Iris pigment epithelial cell (primary cell): ENCODE results near the gene SERPINB11.
"Not testable (repeated sequence)": the region's sequence is repeated elsewhere in the genome, so short reads cannot be mapped to it uniquely, and the experiment has no call there.

Source experiments
- DNase-seq: peaks from one replicate; pipeline ENCODE4 v3.0.0-alpha.2; 2011; ENCODE audit warnings: low read depth

Gene SERPINB11, protein sequence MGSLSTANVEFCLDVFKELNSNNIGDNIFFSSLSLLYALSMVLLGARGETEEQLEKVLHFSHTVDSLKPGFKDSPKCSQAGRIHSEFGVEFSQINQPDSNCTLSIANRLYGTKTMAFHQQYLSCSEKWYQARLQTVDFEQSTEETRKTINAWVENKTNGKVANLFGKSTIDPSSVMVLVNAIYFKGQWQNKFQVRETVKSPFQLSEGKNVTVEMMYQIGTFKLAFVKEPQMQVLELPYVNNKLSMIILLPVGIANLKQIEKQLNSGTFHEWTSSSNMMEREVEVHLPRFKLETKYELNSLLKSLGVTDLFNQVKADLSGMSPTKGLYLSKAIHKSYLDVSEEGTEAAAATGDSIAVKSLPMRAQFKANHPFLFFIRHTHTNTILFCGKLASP

DNA sequence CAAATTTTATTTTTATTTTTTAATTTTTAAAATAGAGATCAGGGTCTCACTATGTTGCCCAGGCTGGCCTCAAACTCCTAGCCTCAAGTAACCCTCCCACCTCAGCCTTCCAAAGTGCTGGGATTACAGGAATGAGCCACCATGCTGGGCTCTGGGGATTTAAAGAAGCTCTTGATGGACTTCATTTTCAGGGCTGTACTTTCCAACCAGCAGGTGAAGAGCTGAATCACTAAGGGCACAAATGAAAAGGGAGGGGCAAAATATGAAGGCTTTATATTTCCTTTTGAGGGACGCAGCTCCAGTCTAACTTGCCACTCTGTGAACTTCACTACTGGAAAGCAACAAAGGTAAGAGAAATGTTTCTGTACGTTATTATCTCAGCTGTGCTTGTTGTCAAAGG is at the start of gene SERPINB11:
Gene SERPINB11 (plus strand): TSS at position 301 of the 400 bp plus-strand sequence. CDS start 7,234 bp downstream, outside the sequence.
- no peak for DNase-seq

DNA sequence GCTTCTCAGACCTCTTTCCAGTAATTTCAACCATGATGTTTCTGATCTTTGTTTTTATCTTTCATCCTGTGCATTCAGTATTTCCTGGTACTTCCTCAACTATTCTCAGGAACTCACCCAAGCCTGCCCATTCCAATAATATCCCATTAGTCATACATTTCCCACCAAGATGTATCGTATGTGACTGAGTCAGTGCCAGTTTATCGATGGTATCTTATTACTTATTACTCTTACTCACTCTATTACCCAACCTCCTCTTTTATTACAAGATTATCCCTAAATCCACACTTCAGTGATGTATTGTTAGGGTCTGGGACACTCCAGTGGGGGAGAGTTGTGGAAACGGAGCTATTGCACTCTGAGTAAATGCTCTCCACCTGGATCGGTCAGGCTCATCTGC is 43.8 kb upstream of the SERPINB11 start:
- DNase-seq, result not testable (repeated sequence)

DNA sequence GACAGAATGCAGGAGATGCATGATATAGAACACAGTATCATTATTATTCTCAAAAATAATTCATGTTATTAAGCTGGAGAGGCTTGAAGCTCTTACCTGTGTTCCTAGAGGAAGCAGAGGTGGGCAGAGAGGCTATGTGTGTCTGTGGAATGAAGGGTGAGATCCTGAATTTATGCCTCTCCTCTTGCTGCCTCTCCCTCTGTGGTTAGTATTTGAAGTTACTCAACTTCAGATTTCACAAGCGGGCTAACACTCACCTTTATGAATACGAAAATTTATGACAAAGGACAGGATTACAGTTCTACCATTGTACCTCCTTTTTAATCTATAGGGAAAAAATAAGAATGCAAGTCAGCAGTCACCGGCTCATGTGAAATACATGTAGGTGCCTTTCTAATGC is 41.0 kb upstream of the SERPINB11 start, which contains the start of gene SERPINB3:
Gene SERPINB3 (minus strand): TSS at position 144 of the 400 bp plus-strand sequence. CDS start 677 bp downstream, outside the sequence.
- not testable (repeated sequence) for DNase-seq

DNA sequence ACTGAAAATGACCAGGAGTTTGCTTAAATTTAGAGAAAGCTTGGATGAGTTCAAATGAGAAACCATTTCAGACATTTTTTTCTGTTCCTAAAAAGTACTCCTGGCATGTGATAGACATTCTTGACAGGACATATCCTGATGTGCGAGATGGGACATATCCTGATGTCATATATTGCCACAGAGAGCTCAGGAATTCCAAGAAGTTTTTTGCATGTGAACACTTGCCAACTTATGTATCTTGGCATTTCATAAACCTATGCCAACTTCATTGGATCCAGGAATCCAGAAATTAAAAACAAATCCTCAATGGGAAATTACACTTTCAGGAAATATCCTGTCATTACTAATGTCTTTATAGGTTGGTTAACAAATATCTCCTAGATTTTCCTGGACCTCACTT is 38.2 kb upstream of the SERPINB11 start:
- no peak for DNase-seq

DNA sequence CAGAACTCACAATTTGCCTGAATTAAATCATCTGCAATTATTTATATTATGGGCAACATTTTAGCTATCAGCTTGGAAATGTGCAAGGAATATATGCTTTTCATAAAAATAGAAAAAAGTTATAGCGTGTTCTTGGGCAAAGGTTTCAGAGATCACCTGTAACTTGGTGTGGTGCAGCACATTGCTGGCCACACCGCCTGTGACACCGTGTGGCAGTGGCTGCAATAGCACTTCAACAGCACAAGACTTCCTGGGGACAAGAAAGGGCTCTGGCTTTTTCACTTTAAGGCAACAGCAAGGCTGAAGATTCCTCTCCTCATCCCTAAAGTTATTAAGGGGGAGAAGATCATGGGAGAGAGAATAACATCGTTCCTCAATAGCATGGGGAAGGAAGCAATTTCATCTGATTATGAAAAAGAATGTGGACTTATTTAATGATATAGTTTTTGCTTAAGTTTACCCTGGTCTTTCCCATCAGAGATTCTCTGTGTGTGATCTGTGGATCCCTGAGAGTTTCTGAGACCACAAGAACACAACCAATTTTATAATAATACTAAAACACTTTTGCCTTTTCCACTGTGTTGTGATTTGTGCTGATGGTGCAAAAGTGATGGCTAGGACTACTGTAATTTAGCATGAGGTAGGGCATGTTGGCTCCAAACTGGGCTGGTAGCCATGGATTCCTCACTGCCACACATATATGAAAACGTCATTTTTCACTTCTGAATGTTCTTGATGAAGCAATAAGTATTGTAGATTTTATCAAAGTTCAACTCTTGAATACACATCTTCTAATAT is 26.0 kb upstream of the SERPINB11 start:
- no peak for DNase-seq

DNA sequence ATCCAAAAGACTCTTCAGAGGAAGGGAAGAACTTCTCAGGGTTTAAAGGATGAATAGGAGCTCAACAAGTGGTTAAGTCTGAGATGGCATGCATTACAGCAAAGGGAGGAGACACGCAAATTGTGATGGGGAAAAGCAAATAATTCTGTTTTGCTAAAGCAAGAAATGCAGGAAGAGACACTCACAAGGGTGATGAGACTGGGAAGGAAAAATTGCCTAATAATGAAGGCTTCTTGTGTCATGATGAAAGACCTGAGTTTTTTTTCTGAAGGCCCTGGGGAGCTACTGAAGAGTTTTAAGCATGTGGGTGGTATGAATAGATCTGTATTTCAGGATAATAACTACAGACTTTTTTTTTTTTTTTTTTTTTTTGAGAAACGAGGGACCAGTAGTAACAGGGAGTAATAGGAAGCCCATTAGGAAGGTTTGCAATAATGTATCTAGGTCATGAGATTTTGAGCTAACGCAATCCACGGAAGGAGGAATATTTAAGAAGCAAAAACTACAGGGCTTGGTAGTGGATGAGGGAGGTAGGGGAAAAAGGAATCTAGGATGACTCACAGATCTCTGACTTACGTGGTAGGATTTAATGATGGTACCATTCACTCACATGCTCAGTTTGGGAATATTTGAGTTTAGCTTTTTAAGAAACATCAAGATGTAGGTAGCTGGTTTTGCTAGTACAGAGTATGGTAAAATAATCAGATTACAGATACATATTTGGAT is 25.1 kb upstream of the SERPINB11 start:
- DNase-seq, result no peak

DNA sequence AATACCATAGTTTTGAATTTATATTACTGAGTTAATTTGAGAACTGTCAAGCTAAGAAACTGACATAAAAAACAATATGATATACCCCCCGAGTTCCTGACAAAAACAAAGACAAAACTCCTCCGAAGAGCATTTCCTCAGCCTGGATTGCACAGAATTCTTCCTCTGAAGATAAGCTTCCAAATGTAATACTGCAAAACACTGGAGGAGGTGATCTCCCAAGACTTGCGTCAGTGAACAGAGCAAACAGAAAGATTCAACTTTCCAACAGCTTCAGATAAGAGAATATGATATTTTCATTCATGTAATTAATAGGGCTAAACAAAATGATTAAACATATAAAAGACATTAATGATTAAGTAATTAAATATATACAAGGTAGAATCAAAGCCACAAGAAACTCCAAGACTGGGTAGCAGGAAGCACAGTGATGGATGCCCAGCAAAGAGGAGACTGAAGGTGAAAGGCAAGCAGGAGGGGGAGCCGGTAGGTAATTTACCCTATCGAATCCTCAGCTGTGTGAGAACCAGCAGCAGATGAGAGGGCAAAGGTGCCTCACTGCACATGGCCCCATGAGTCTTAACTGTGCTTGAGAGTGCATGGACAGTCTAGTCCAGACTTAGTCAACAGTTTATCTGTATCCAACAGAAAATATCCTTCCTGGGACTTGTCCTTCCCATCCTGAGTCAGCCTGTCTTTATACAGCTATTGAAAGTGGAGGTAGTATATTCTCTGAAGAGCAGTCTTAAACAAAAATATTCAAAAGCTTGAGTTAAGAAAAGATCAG is 22.7 kb upstream of the SERPINB11 start:
- no peak for DNase-seq

DNA sequence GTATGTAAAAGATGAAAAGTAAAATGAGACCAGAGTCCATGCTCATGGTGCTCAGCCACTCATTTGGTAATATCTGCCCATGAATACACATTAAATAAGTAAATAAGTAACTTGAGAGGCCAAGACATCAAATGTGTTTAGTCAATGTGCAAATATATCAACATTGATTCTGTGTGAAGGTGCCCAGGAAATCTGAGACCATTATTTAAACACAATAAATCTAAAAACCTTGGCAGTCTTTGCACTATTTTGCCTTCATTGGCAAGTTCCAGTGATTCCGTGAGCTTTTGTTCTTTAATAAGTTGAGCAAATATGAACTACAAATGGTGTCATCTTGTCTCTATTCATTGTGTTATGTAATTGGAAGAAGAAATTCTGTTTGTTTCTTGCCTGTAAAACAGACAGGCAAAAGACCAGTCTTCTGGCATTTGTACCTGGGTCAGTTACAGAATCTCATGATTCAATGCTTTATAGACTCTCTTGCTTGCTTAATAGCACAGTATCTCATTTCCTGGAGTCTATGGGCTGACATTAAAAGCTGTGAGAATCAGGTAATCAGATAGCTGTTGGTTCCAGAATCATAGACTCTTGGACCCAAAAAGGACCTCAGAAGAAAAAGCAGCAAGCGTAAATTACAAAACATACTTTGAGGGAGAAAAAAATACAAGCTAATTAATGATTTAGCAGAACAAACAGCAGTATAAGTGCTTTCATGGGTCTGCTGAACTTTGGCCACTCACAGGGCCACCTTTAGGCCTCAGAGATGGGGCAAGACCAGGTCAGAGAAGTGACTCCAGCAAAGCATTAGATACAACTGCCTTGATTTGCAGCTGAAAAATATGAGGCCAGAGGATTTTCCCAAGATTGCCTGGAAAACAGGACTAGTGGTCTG is 21.1 kb upstream of the SERPINB11 start:
- DNase-seq, result no peak

DNA sequence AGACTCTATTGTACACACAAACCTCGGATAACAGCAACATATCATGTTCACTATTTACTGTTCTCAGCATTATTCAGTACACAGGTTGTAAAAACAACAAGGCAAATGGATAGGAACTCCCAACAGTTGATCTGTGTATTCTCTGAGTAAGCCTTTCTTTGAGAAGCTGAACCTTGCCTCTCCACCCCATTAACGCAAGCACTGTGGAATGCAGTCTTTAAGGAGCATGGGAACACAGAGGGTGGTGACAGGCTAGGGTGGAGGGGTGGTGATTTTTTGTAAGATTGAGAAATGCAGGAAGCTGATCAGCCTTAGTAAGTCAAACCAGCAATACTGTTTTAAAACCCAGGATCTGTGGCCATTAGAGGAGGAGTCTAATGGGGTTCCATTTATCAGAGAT is 19.6 kb upstream of the SERPINB11 start:
- peak; percentile 60 for DNase-seq

DNA sequence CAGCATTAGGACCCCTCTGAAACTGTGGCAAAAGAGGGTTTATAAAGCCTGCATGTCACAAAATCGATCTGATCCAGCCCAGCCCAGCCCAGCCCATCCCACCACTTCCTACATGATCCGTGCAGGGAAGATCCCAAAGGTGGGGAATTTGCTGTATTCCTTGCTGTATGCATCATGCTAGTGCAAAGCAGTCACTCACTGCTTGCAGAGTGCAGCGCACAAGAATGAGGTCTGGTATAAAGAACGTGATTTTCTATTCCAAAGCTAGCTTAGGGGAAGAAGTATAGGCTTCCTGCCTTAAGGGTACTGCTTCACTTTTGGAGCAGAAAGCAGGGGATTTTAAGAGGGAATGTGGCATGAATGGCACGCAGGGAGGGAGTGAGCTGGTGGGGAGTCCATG is 18.9 kb upstream of the SERPINB11 start:
- DNase-seq, result no peak

DNA sequence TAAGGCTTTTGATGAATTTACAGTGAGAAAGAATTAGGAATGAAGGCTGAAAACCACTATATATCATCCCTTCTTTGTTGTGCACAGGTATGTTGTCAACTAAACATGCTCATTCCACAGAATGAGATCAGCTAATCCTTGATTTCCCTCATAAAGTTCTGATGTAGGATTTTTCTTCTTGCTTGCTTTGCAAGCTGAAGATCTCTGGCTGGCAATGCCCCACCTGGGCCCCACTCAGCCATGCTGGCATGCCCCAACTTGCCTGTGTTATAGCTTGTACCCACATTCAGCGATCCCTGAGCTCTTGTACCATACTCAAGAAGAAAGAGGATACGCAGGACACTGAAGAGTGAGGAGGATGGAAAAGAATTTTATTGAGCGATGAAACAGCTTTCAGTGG is 18.0 kb upstream of the SERPINB11 start:
- DNase-seq, result no peak

DNA sequence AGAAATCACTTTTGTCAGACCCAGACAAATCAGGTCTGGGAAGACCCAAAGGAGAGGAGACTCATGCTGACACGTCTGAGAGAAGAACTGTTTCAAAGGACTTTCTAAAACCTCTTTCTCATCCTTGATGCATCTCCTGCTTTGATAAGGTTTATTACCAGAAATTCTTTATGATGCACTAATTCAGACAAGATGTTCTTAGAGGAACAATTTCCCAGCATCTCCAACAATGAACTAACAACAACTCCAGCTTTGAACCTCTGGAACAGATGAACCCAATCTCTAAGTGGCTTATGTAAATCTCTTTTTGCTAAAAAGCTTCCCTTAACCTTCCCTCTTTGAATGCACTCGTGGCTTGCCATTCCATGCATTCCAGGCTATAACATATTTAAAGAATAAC is 15.9 kb upstream of the SERPINB11 start:
- DNase-seq, result no peak

DNA sequence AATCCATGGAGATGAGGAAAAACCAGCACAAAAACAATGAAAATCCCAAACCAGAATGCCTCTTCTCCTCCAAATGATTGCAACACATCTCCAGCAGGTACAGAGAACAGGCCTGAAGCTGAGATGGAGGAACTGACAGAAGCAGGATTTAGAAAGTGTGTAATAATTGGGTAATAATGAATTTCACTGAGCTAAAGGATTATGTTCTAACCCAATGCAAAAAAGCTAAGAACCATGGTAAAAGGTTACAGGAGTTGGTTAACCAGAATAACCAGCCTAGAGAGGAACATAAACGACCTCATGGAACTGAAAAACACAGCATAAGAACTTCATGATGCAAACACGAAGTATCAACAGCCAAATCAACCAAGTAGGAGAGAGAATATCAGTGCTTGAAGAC is 13.7 kb upstream of the SERPINB11 start:
- no peak for DNase-seq

DNA sequence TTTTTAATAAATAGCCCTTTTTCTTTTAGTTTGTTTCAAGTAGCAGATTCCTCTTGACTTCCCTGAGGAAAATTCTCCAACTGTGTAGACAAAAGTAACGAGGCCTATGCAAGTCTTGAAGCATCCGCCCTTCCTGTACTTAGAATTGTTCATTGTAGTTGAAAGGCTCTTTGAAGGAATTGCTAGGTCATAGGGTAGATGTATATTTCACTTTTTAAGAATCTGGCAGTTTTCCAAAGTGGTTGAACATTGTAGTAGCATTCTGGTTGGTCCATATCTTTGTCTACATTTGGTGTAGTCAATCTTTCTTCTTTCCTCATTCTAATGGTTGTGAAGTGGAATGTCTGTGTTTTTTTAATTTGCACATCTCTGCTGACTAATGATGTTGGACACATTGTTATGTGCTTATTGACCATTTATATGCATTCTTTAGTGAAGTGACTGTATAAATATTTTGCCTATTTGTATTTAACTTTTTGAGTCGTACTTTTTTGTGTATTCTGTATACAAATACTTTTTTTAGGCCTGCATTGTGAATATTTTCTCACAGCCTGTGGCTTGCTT is 5.6 kb upstream of the SERPINB11 start:
- DNase-seq, result no peak

DNA sequence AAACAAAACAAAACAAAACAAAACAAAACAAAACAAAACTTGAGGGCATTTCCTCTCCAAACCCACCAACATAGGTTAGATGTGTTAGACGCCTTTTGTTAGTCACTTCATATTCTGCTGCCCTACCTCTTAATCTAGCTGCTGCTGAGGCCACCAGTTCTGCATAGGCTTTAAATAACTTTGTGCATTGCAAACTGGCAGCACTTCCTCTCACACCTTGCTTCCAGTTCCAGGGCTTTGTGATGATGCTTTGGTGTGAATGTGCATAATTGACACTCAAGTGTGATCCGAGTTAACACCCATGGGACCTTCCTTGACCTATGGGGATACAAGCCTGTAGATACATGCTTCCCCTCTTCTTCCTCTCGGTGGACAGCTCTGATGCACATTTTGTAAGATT is 2.3 kb upstream of the SERPINB11 start:
- DNase-seq, result no peak

DNA sequence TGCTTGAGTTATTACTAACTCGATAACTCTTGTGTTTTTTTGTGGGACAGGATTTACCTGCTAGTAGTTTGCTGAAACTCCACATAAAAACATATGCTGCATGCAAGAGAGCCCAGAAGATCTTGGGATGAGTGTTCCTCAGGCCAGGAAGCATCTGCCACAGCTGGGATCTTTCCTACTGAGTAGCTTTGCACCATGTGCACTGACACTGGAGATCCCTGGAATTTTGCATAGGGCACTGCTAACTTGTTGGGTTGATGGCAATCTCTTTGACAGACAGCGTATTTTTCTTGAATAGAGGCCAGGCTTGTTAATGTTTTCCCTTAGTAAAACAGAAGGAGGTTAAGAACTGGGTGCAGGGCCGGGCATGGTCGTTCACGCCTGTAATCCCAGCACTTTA is 808 bp upstream of the SERPINB11 start:
- no peak for DNase-seq

DNA sequence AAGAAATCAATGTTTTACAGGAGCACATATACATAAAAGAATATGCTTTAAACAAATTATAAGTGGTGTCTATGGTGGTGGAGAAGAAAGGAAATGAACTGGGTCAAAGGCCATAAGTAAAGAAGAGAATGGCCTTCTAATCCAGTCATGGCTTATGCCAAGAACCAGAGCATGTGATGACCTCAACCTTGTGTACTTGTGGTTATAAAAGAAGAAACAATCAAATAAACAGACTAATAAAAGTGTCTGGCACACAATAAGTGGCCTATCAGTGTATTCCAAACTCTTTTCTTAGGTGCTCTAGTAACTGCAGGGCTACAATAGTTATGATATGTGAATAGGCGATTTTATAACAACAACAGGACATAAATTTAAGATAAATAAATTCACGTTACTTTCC is 2.6 kb downstream of the SERPINB11 start:
- no peak for DNase-seq

DNA sequence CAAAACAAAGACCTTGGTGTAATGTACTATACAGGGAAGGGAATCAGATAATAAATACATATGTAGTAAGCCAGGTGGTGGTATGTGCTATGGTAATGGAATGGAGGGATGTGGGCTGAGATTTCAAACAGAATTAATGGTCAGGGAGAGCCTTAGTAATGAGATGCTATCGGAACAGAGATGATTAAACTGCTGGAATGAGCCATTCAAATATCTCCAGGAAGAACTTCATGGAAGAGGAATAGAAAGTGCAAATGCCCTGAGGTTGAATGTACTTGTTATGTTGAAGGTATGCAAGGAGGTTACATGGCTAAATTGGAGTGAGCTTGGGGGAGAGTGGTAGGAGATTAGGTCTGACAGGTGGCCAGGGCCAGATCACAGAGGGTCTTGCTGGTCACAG is 5.1 kb downstream of the SERPINB11 start:
- DNase-seq, result no peak

DNA sequence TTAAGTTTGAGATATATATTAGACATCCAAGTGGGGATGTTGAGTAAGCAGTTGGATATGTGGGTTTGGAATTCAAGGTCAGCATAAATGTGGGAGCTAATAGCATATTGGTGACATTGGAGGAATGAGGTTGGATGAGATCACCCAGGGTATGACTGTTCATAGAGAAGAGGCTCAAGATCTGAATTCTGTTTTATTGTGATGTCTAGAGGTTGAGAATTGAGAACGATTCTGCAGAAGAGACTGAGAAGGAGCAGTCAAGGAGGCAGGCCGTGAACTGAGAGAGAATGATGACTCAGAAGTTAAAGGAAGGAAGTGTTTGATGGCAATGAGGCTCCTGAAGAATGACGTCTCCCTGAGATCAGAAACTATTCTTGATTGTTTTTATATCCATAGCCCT is 5.9 kb downstream of the SERPINB11 start:
- DNase-seq, result peak; percentile 49
